GM21825 (cell line): ENCODE results near the gene DCTN2.
"Not testable (repeated sequence)": the region's sequence is repeated elsewhere in the genome, so short reads cannot be mapped to it uniquely, and the experiment has no call there.

ENCODE experiments used
- ATAC-seq: cut with Tn5 transposase; IDR thresholded peaks from one replicate; pipeline ENCODE4 v1.9.1; 2021; ENCODE audit warnings: mild to moderate bottlenecking, moderate library complexity; ENCODE audit not compliant: unreplicated experiment

DCTN2 gene

DNA sequence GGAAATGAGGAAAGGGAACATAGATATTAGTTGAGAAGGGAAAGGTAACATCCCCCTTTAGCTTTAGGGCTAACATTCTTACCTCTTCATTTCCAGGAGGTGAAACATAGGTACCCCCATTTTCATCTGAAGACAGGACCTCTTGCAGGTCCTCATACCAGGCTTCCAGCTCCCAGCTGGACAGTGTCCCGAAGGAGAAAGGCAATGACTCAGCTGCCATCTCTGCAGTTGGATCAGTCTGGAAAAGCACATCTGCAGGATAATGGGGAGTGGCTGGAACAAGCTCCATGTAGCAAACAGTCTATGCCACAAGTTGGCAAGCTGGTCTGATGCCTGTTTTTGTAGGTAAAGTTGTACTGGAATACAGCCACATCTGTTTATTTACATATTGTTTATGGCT, 29.8 kb downstream of the DCTN2 start:
- no peak for ATAC-seq

GRCh38 chr12:57516617-57517153, 30.3 kb downstream of the DCTN2 start:
- ATAC-seq, result no peak

GRCh38 chr12:57515934-57516541, 31.0 kb downstream of the DCTN2 start:
- no peak for ATAC-seq

- no peak for ATAC-seq
Observed at GRCh38 chr12:57515408-57515933, 31.5 kb downstream of the DCTN2 start.

DNA sequence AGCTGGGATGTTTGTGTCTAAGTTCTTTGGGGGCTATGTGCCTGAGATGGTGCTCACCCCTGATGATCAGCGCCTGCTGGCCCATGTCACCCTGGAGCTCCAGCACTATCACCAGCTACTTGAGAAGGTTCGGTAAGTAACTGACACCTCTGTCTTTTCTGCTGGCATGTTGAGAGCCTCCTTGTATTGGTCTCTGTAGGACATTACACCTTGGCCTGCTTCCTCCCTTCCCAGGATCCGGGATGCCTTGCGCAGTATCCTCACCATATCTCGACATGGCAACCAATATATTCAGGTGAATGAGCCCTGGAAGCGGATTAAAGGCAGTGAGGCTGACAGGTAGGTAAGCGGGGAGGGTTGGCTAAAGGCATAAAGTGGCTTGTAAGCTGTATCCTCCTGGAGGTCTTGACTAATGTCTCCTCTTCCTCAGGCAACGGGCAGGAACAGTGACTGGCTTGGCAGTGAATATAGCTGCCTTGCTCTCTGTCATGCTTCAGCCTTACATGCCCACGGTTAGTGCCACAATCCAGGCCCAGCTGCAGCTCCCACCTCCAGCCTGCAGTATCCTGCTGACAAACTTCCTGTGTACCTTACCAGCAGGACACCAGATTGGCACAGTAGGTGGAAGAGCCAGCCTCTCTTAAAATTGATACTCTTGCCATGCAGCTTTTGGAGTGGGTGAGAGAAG, 32.1 kb downstream of the DCTN2 start:
- no peak for ATAC-seq

- not testable (repeated sequence) for ATAC-seq
Observed at GRCh38 chr12:57514246-57514645, 32.7 kb downstream of the DCTN2 start.

DNA sequence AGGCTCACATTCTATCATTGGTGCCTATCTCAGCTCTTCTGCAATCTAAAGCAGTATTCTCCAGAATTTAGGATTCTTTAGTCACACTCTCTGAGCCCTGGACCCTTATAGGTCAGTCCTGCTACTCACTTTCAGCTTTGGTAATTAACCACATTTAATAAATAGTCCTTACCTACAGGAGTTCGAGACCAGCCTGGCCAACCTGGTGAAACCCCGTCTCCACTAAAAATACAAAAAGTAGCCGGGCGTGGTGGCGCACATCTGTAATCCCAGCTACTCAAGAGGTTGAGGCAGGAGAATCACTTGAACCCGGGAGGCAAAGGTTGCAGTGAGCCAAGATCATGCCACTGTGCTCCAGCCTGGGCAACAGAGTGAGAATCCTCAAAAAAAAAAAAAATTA, 33.3 kb downstream of the DCTN2 start:
- ATAC-seq, result not testable (repeated sequence)

DNA sequence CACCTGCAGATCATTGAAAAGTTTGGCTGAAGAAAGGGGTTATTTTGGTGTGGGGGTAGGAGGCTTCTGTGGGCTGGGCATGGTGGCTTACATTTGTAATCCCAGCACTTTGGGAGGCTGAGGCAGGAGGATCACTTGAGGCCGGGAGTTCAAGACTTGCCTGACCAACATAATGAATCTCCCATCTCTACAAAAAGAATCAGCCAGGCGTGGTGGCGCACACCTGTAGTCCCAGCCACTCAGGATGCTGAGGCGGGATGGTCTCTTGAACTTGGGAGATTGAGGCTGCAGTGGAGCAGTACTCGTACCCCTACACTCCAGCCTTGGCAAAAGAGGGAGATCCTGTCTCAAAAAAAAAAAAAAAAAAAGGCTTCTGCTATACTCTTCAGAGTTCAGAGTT, 33.7 kb downstream of the DCTN2 start:
- no peak for ATAC-seq

GRCh38 chr12:57512665-57513064, 34.3 kb downstream of the DCTN2 start:
- ATAC-seq, result no peak

DNA sequence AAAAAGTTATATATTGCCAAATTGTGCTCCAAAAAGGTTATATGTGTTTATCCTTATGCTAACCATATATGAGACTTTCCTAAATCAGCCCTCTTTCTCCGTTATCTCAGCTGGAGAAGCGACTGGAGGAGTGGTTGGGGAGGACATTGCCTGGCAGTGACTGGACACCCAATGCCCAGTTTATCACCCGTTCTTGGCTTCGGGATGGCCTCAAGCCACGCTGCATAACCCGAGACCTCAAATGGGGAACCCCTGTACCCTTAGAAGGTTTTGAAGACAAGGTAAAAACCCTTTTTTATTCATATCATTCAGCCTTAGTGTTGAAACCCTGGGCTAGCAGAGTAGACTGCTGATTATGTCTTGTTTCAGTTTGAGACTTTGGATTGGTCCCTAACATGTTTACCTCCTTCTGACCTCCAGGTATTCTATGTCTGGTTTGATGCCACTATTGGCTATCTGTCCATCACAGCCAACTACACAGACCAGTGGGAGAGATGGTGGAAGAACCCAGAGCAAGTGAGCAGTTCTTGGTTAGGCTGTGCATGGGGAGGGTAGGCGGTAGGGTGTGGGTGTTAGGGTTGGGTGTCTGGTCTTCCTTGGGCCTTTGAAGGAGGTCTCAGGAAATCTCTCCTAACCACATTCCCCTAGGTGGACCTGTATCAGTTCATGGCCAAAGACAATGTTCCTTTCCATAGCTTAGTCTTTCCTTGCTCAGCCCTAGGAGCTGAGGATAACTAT, 35.2 kb downstream of the DCTN2 start:
- no peak for ATAC-seq

DNA sequence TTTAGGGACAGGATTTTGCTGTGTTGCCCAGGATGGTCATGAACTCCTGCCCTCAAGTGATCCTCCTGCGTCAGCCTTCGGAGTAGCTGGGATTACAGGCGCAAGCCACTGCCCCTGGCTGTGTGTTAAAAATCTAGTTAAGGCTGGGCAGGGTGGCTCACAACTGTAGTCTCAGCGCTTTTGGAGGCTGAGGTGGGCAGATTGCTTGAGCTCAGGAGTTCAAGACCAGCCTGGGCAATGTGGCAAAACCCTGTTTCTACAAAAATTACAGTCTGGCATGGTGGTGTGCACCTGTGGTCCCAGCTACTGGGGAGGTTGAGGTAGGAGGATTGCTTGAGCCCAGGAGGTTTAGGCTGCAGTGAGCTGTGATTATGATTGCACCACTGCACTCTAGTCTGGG, 35.8 kb downstream of the DCTN2 start:
- ATAC-seq, result no peak

GRCh38 chr12:57507796-57508195, 39.2 kb downstream of the DCTN2 start:
- ATAC-seq, result not testable (repeated sequence)

- not testable (repeated sequence) for ATAC-seq
Observed at GRCh38 chr12:57506541-57506940, 40.5 kb downstream of the DCTN2 start.

DNA sequence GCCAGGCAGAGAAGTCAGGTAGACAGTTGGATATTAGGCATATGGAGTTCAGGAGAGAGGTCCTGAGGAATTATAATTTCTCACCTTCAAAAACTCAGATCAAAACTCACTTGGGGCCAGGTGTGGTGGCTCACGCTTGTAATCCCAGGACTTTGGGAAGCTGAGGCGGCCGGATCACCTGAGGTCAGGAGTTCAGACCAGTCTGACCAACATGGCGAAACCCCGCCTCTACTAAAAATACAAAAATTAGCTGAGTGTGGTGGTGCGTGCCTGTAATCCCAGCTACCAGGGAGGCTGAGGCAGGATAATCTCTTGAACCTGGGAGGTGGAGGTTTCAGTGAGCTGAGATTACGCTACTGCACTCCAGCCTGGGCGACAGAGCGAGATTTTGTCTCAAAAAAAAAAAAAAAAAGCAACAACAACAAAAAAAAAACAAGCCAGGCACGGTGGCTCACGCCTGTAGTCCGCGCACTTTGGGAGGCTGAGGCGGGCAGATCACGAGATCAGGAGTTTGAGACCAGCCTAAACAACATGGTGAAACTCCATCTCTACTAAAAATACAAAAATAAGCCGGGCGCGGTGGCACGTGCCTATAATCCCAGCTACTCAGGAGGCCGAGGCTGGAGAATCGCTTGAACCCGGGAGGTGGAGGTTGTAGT, 44.6 kb downstream of the DCTN2 start:
- not testable (repeated sequence) for ATAC-seq

DNA sequence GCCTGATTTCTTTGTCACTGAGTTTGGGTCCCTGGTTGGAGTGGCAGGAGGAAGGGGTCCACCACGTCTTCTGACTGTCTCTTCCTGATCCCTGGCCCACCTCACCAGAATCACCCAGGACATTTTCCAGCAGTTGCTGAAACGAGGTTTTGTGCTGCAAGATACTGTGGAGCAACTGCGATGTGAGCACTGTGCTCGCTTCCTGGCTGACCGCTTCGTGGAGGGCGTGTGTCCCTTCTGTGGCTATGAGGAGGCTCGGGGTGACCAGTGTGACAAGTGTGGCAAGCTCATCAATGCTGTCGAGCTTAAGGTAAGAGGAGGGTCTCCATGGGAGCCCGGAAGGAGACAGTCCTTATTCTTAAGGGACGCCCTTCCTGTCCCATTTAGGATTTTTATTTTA, 46.8 kb downstream of the DCTN2 start:
- no peak for ATAC-seq

DNA sequence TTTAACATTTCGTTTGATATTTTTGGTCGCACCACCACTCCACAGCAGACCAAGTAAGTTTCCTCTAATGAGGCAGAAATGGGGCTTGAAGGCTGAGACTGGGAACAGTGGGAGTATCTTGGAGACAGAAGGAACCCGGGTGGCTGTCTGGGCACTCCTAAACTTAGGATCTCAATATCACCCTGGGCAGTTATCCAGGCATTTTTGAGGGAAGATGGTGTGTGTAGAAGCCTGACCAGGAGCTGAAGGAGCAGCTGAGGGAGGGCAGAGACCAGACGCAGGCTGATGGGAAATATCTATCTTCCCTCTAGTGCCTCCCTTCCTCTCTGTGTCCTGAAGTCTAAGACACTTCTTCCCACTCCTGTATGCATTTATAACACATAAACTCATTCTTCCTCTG, 48.4 kb downstream of the DCTN2 start:
- ATAC-seq, result no peak

DNA sequence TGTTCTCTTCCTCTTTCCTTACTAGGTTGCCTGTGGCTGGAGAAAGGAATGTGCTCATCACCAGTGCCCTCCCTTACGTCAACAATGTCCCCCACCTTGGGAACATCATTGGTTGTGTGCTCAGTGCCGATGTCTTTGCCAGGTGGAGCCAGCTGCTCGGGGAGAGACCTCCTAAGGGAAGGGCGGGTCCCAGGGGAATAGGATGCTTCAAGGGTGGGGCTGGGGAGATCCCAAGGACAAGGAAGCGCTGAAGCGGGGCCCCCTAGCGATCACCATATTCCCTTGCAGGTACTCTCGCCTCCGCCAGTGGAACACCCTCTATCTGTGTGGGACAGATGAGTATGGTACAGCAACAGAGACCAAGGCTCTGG, 48.9 kb downstream of the DCTN2 start:
- no peak for ATAC-seq

DNA sequence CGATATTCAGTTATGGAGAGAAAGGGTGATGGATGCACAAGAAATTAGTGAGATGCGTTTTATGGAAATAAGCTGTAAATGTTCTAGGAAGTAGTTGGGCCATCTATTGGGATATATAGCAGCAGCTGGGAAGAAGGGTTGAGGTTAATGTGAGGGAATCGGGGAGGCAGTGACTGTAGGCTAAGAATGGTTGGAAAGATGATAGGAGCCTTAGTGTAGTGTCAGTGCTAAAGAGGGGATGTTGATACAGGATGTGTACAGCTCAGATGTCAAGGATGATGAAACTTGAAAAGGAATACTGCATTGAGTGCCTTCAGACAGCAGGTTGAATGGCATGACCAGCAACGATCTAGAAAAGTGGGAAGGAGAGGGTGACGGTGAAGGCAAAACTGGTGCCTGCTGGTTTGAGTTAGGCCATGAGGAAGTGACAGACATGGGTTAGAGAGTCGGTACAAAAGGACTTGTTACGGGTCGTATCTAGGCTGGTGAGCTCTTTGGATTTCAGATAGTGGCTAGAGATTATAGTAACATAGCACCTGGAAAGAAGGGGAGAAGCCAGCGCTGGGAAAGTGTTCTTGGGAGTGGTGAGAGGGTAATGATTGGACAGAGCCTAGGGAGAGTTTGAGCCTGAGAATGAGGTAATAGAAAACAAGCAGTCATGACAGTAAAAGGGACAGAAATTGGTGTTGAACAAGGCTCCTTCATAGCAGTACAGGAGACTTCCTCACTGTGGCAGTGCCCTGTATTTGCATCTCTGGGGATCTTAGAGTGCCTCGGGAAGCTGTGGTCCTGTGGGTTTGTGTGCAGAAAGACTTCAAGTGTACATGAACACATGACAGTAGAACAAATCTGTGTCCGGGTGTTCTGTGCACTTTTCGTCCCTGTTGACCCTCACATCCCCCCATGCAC, 49.5 kb downstream of the DCTN2 start:
- no peak for ATAC-seq

- ATAC-seq, result no peak
Observed at GRCh38 chr12:57496822-57497221, 50.2 kb downstream of the DCTN2 start.

- ATAC-seq, result not testable (repeated sequence)
Observed at GRCh38 chr12:57495051-57495701, 51.8 kb downstream of the DCTN2 start.
